Stimulated activated CD4-positive, alpha-beta T cell treated with anti-CD3 and anti-CD28 coated beads, Interleukin-15, amount 100 ng/mL, for 48 hours (primary cell): Measurements from ENCODE around the gene MRPL43.
"Not testable (repeated sequence)": the region's sequence is repeated elsewhere in the genome, so short reads cannot be mapped to it uniquely, and the experiment has no call there.

Experiments
- DNase-seq, 2 donors: peaks; one replicate each; pipeline ENCODE4 v3.0.0-alpha.2; 2020; ENCODE audit warnings: low read depth in 2 of 2

The MRPL43 gene

DNA sequence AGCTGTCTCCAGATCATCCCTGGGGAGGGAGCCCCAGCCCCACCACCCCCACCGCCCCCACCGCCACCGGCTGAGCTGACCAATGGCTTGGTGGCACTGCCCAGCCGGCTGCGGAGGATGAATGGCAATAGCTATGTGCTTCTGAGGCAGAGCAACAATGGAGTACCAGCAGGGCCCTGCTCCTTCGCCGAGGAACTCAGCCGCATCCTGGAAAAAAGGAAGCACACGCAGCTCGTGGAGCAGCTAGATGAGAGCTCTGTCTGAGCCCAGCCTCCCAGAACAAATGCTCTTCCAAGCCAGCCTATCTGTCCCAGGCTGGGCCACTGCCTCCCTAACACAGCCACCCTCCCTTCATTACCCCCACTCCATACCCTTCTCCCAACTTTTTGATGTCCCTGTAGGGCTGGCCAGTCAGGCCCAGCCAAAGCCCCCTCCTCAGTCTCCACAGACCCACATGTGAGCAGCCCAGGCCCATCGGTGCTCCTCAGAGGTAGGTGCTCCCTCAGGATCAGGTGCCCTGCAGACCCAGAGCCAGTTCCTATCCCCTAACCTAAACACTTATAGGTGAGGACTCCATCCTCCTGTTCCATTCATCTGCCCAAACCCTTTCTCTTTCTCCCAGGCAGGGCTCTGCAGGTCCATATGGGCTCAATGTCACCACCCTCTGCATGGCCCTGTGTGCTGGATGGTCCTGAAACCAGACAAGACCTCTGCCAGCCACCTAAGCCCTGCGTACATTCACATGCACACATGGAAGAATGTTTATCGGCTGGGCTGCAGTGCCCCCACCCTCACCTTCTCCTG lies 3.2 kb downstream of the MRPL43 start:
- DNase-seq: no peak

DNA sequence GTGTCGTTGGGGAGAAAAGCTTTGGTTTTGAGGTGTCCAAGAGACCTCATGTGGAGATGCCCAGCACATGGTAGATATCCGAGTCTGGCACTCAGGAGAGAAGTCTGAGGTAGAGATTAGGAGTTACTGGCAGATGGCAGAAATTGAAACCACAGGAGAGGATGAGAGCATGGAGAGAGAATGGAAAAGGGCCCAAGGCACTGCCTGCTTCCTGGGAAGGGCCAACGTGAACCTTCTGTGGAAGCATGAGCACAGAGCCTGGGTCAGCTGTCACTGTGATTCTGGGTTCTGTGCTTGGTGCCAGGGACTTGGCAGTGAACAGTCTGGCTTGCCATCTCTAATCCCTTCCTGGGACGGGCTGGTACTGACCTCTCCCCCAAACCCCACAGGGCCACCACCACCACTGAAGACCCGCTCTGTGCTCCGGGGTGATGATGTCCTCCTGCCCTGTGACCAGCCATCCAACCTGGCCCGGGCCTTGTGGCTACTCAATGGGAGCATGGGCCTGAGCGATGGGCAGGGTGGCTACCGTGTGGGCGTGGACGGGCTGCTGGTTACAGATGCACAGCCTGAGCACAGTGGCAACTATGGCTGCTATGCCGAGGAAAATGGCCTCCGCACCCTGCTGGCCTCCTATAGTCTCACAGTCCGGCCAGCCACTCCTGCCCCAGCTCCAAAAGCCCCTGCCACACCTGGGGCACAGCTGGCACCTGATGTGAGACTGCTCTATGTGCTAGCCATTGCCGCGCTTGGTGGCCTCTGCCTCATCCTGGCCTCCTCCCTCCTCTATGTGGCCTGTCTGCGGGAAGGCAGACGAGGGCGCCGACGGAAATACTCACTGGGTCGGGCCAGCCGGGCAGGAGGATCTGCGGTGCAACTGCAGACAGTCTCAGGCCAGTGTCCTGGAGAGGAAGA lies 4.1 kb downstream of the MRPL43 start:
- DNase-seq: no peak

DNA sequence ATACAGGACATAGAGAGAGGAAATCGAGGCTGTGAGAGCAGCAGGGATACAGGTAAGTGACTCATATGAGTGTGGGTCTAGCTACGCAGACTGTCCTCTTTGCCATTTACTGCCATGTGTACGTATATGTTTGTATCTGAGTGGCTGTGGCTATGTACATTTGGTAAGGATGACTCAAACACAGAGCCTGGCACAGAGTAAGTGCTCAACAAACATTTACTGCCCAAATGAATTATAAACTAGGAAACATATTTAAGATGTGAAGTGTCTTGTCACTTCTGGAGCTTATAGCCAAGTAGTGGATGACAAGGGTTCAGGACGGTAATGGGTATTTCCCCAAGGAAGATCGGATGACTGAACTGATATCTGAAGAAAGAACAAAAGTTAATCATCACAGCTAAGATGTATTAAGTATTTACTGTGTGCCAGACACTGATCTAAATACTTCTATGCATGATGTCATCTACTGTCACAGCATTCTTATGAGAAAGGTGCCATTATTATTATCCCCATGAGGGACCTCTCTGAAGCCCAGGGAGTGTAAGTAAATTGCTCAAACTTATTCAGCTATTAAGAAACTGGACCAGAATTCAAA lies 6.0 kb downstream of the MRPL43 start:
- no peak for DNase-seq

DNA sequence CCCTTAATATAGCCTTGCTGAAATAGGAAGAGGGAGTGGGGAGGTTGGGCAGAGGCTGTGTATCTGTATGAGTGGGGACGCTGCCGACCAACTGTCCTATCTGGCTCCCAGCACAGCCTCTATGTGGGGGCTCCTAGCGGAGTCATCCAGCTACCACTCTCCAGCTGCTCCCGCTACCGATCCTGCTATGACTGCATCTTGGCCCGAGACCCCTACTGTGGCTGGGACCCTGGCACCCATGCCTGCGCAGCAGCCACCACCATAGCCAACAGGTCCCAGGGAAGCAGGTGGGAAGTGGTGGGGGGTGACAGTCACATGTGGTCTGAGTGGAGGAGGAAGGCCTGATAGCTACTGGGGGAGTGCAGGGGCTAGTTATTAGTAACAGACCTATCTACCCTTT lies 6.6 kb downstream of the MRPL43 start:
- no peak for DNase-seq

- no peak for DNase-seq
Observed at GRCh38 chr10:100980311-100980710, 7.0 kb downstream of the MRPL43 start.

DNA sequence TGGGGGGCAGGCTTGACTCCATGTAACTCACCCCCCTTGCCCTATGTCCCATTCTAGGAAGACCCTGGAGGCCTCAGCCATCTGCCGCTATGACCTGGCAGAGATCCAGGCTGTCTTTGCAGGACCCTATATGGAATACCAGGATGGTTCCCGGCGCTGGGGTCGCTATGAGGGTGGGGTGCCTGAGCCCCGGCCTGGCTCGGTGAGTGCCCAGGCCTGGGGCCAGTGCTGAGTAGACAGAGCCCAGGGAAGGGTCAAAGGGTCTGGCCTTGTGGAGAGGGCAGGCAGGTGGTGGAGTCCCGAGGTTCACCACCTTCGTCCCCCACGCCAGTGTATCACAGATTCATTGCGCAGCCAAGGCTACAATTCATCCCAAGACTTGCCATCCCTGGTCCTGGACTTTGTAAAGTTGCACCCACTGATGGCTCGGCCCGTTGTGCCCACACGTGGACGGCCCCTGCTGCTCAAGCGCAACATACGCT lies 7.5 kb downstream of the MRPL43 start:
- no peak for DNase-seq

DNA sequence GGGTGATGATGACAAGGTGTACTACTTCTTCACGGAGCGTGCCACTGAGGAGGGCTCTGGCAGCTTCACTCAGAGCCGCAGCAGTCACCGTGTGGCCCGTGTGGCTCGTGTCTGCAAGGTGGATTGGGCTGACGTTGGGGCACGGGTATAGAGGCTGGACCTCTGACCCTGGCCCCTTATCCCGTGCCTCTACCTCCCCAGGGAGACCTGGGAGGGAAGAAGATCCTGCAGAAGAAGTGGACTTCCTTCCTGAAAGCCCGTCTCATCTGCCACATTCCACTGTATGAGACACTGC lies 8.4 kb downstream of the MRPL43 start:
- no peak for DNase-seq

- no peak for DNase-seq
Observed at GRCh38 chr10:100978121-100978900, 9.0 kb downstream of the MRPL43 start.

GRCh38 chr10:100977436-100977835 lies 9.9 kb downstream of the MRPL43 start:
- DNase-seq: no peak

DNA sequence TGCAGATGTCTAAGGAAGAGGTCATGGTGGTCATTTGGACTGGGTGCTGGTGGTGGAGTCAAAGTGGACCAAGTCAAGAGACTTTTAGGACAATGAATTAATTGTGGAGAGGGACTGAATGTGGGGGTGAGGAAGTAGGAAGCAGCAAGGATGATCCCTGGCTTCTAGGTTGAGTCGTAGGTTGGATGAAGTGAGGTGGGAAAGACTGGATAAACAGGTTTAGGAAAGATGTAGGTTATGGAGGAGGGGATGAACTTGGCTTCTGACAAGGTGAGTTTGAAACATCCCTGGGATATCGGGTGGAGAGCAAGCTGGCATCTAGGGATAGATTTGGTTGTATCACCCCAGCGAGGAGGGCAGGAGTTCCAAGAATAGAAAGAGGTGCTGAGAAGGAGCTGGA lies 10.4 kb downstream of the MRPL43 start:
- DNase-seq: no peak

DNA sequence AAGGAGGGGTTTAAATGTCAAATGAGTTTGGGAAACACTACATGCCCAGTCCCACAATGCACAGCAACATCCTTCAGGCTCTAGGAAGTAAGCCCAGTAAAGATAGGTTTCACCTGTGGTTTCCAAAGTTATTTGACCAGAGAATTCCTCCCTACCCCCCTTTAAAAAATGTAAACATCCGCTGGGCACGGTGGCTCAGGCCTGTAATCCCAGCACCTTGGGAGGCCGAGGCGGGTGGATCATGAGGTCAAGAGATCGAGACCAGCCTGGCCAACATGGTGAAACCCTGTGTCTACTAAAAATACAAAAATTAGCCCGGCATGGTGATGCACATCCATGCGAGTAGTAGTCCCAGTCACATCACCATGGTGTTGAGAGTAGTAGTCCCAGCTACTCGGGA lies 11.9 kb downstream of the MRPL43 start:
- not testable (repeated sequence) for DNase-seq

- no peak for DNase-seq
Observed at GRCh38 chr10:100972904-100973535, 14.3 kb downstream of the MRPL43 start.

GRCh38 chr10:100972115-100972903 lies 15.0 kb downstream of the MRPL43 start:
- no peak for DNase-seq

DNA sequence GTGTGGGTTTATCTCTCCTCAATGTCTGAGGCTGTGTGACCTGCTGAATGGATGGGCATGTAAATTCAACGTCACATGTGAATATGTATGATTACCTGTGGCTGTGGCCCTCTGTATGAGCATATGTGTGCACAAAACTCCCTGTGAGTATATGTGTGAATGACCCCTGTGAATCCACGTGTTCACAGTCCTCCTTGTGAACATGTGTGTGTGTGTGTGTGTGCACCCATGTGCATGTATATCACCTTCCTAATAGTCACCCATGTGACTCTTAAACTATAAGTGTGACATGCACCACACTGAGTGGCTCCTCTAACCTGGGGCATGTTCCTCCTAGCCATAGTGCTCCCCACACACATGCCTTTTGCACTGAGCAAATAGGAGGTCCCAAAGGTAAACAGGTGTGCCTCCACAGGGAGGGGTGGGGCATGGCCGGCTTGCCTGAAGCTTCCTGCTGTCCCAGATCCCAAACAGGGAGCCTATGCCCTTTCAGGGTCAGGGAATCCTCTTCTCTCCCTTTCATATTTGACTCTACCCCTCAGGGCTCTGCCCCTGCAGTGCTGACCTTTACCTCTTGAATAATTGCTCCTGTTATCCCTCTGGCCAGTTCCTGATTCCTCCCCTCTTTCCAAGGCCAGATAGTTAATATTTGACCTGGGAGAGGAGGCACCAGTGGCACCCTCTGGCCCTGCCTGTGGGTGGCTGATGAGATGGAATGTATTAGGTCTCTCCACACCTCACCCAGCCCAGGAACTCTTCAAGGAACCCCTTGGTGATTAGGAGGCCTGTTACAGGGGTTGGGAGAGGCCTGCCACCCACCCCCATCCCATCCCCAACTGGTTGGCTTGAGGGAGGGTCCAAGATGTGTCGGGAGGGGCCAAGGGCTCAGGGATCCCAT lies 16.1 kb downstream of the MRPL43 start:
- no peak for DNase-seq

- DNase-seq: no peak
Observed at GRCh38 chr10:100970076-100970913, 17.0 kb downstream of the MRPL43 start.

DNA sequence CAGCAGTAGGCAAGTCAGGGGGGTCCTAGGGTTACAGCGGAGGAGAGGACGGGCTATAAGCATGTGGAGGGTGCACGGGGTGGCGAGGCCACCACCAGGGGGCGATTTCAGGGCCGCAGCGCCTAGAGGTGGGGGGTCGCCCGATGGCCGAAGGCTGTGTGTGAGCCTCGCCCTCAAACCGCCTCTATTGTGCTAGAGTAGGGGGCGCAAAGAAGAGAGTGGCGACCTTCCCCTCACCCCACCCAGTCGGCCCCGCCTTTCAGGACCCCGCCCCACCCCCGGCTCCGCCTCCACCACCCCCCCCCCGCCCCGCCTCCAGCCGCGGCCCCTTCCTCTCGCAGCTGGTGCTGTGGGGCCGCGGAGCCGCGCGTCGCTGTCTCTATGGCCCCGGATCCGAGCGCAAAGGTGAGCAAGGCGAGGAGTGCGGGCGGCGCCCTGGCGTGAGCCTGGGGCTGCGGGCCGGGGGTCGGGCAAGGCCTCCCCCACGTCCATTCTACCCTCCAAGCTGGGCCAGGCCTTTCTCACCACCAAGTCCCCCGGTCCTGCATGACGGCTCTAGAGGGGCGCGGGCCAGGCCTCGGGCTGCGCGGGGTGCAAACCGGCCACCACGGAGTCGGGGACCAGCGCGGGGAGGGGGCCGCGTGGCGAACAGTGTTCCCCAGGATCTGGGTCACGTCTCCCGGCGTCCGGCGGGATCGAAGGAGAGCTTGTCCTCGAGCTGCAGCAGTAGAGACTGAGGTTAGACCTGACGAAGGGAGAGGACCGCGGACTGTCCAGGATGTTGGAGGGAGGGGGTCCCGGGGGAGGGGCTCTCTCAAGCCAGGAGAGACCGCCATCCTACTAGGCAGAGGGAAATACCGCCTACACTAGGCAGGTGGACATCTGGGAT lies 17.9 kb downstream of the MRPL43 start, which contains the start of gene SEMA4G:
Gene SEMA4G, plus strand, starts transcription at position 318 of the 889 bp plus-strand sequence. CDS start 3,409 bp downstream, outside the sequence.
- no peak for DNase-seq

DNA sequence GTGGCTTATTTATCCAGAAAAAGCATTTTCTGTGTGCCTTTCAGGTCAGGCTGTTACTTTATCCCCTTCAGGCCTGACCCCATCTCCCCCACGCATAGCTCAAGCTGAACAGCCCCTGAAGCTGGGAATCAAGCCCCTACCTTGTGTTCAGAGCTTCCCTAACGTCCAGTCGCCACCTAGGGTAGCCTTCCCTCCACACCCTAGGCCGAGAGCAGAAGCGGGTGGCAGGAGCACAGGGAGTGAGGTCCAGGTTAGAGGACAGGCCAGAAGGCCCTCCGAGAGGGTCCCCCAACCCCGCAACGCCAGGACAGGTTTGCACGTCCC lies 18.5 kb downstream of the MRPL43 start:
- DNase-seq: no peak
